ENCODE results near the gene SLC24A3.

- TF ChIP-seq CTCF (IDR thresholded peaks at IDR 0.05) (no peak), POLR2A (IDR thresholded peaks at IDR 0.05) (no peak), EP300 (IDR thresholded peaks at IDR 0.05) (no peak)
Observed at GRCh38 chr20:19557291-19557690, 344.8 kb downstream of the SLC24A3 start.
